Keratinocyte (primary cell): ENCODE results near the gene BCL2L12.

ENCODE experiments used
- EZH2 ChIP-seq: IDR thresholded peaks from one replicate; pipeline ENCODE4 v1.6.1; 2012; ENCODE audit warnings: inconsistent platforms, mild to moderate bottlenecking, low read length, moderate library complexity
- TF ChIP-seq, protein P1 (sequence below), 3 experiments: IDR thresholded peaks in 1 of 3; conservative IDR thresholded peaks in 1 of 3; optimal IDR thresholded peaks in 1 of 3; 2 replicates in 2 of 3; 3 replicates in 1 of 3; pipeline versions ENCODE3 to v1.5.1; 2011; ENCODE audit warnings: low read length in 3 of 3, mild to moderate bottlenecking in 3 of 3, moderate library complexity in 2 of 3, control low read depth in 1 of 3, inconsistent platforms in 1 of 3; ENCODE audit not compliant: insufficient read depth in 2 of 3; ENCODE audit errors: extremely low read depth in 1 of 3

DNA sequence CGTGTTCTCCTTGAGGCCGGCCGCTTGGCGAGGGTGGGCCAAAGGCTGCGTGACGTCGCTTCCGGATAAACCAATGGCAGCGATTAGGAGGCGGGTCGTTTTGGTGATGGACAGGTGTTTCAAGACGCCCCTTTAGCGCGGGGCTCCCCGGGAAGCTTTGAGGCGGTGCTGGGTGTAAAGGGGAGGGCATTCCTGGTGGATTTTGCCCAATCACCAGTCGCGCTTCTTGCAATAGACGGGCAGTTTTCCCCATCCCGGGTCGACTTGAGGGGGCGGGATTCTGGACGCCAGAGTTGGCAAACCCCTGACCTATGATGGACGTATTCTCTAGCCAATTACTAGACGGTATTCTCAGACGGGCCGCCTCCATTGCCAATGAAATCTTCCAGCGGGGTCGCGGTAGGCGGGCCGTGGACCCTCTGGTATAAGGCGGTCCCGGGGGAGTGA is 11.1 kb downstream of the BCL2L12 start:
- TF ChIP-seq, protein P1, sequence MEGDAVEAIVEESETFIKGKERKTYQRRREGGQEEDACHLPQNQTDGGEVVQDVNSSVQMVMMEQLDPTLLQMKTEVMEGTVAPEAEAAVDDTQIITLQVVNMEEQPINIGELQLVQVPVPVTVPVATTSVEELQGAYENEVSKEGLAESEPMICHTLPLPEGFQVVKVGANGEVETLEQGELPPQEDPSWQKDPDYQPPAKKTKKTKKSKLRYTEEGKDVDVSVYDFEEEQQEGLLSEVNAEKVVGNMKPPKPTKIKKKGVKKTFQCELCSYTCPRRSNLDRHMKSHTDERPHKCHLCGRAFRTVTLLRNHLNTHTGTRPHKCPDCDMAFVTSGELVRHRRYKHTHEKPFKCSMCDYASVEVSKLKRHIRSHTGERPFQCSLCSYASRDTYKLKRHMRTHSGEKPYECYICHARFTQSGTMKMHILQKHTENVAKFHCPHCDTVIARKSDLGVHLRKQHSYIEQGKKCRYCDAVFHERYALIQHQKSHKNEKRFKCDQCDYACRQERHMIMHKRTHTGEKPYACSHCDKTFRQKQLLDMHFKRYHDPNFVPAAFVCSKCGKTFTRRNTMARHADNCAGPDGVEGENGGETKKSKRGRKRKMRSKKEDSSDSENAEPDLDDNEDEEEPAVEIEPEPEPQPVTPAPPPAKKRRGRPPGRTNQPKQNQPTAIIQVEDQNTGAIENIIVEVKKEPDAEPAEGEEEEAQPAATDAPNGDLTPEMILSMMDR (optimal IDR thresholded peaks at IDR 0.05 in 1 of 3, IDR thresholded peaks at IDR 0.05 in 1 of 3, conservative IDR thresholded peaks at IDR 0.05 in 1 of 3; ENCODE audit: extremely low read depth in 1 of 3, insufficient read depth in 2 of 3, low read length in 3 of 3) = no peak
- no peak for TF ChIP-seq EZH2
